SK-N-MC (cell line): ENCODE results near the gene KCNJ5.

Experiments used
- EZH2 ChIP-seq: fragments of 200-600 bp; sonication (generic); IDR thresholded peaks from one replicate; pipeline ENCODE4 v1.6.1; 2017; ENCODE audit warnings: antibody characterized with exemption
- FOXP2 ChIP-seq: optimal IDR thresholded peaks from 2 replicates; pipeline ENCODE3; 2011; ENCODE audit warnings: mild to moderate bottlenecking, moderate library complexity; ENCODE audit not compliant: insufficient read depth; ENCODE audit errors: extremely low read length, control extremely low read depth
- POLR2AphosphoS5 ChIP-seq: IDR thresholded peaks from 2 replicates; pipeline ENCODE4 v1.6.1; 2012; ENCODE audit warnings: mild to moderate bottlenecking, low read depth, low read length, borderline replicate concordance

DNA sequence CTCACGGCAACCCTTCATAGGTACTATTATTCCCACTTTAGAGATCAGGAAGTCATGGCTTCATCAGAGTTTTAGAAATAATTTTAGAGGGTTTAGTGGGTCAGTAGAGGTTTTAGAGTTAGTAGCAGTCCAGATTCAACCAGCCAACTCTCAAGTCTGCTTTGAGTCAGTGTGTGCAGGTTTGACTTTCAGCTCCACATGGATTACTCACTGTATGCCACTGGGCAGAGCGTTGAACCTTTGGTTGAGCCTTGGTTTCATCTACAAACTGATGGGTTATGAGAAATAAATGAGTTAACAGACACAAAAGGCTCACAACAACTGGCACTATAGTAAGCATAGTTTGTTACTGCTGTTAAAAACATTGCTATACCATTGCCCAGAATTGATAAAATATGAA is 70.5 kb downstream of the KCNJ5 start:
- TF ChIP-seq POLR2AphosphoS5: no peak
- TF ChIP-seq EZH2: no peak
- TF ChIP-seq FOXP2: no peak
